Fibroblast of lung (primary cell): ENCODE data around the gene ALOX12. TPM values are rescaled to one million over a fixed set of nuclear protein-coding genes. Genes with fewer than 3 reads are reported as not detected.

Source experiments
- DNase-seq, 2 donors: peaks; one replicate each; pipeline versions ENCODE4 v3.0.0 to v3.0.0-alpha.2; 2010; ENCODE audit warnings: low read depth in 2 of 2
- H2AFZ ChIP-seq: 2 replicates; pipeline ENCODE4 v1.5.1; 2012; ENCODE audit warnings: low read length, control low read depth, inconsistent platforms
- H3K27ac ChIP-seq: 2 replicates; pipeline ENCODE4 v1.5.1; 2011; ENCODE audit warnings: low read length, control low read depth; ENCODE audit not compliant: insufficient read depth
- H3K27me3 ChIP-seq: 2 replicates; pipeline ENCODE4 v1.5.1; 2011; ENCODE audit warnings: mild to moderate bottlenecking, low read length; ENCODE audit not compliant: control insufficient read depth, insufficient read depth
- H3K36me3 ChIP-seq: 2 replicates; pipeline ENCODE4 v1.5.1; 2011; ENCODE audit warnings: low read length; ENCODE audit not compliant: control insufficient read depth, insufficient read depth
- H3K4me1 ChIP-seq: 2 replicates; pipeline ENCODE4 v1.5.1; 2011; ENCODE audit warnings: low read length; ENCODE audit not compliant: control insufficient read depth, insufficient read depth; ENCODE audit errors: extremely low read depth
- H3K4me2 ChIP-seq: 2 replicates; pipeline ENCODE4 v1.5.1; 2011; ENCODE audit warnings: low read length, control low read depth; ENCODE audit not compliant: insufficient read depth; ENCODE audit errors: extremely low read depth
- H3K4me3 ChIP-seq, 4 experiments: fragments of 200-600 bp in 1 of 4; sonication (generic) in 1 of 4; replicated peaks in 1 of 4; 2 replicates each; pipeline ENCODE4 v1.5.1; 2011 to 2016; ENCODE audit warnings: low read length in 4 of 4, low read depth in 3 of 4, mild to moderate bottlenecking in 3 of 4, control low read depth in 2 of 4, inconsistent platforms in 1 of 4, mixed read lengths in 1 of 4; ENCODE audit not compliant: insufficient read depth in 1 of 4; ENCODE audit errors: control extremely low read depth in 1 of 4
- H3K79me2 ChIP-seq: 2 replicates; pipeline ENCODE4 v1.5.1; 2012; ENCODE audit warnings: mild to moderate bottlenecking, low read length, inconsistent platforms; ENCODE audit not compliant: control insufficient read depth, insufficient read depth
- H3K9ac ChIP-seq: 2 replicates; pipeline ENCODE4 v1.5.1; 2011; ENCODE audit warnings: mild to moderate bottlenecking, low read length, control low read depth; ENCODE audit not compliant: insufficient read depth
- H3K9me3 ChIP-seq: 2 replicates; pipeline ENCODE4 v1.5.1; 2012; ENCODE audit warnings: low read depth, low read length; ENCODE audit not compliant: control insufficient read depth, insufficient read depth
- H4K20me1 ChIP-seq: 2 replicates; pipeline ENCODE4 v1.5.1; 2011; ENCODE audit warnings: low read length; ENCODE audit not compliant: control insufficient read depth, insufficient read depth; ENCODE audit errors: extremely low read depth
- EZH2 ChIP-seq: IDR thresholded peaks from 2 replicates; pipeline ENCODE4 v1.5.1; 2012; ENCODE audit warnings: low read length, control low read depth, mild to moderate bottlenecking; ENCODE audit errors: missing control alignments
- polyA plus RNA-seq, 2 donors: library from polyadenylated mRNA; depleted of rRNA in 1 of 2; stranded (reverse) in 1 of 2; unstranded in 1 of 2; fragments of >200 nt; gene quantifications; 2 replicates each; pipeline ENCODE4 v1.2.1, GENCODE V29; 2011 to 2012; ENCODE audit warnings: missing spikeins in 1 of 2
- total RNA-seq: library from RNA; depleted of rRNA; stranded (reverse); fragments of >200 nt; gene quantifications from 2 replicates; pipeline ENCODE4 v1.2.1, GENCODE V29; 2014
- TF ChIP-seq, protein P1 (sequence below), 2 donors: IDR thresholded peaks in 1 of 2; conservative IDR thresholded peaks in 1 of 2; 1 replicate in 1 of 2; 2 replicates in 1 of 2; pipeline ENCODE4 v1.5.1; 2011 to 2012; ENCODE audit warnings: low read length in 2 of 2, control low read depth in 1 of 2, inconsistent platforms in 1 of 2, low read depth in 1 of 2, mild to moderate bottlenecking in 1 of 2

Gene ALOX12
- total and polyA plus RNA-seq, 2 donors (not counting 1 experiment from before 2014, with no cell fraction given) = 0.06 to 0.17 TPM

DNA sequence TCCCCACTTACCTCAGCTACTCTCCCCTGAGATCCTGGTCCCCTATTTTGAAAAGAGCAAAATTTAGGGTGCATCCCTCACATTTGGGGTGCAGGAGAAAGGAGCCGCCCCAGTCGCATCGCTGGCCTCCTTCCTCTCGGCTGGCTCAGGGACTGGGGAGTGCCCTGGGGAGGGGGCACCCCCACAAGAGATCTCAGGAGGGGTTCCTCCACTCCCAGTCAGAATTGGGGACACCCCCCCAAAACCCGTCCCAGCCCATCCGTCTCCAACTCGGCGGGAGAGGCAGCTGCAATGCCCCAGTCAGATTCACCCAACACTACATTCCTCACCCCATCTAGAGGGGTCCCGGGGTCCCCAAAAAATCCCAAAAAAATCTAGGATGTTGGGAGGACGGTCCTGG, 23.5 kb downstream of the ALOX12 start:
- Histone ChIP-seq H3K4me2 (peak overlapping the region; percentile 86), H3K27me3 (no peaks in the 10 kb centered on the region), H3K4me1 (peaks cover 13% of the 10 kb centered on the region), H3K4me3 (peak overlapping the region in 3 of 4 experiments; percentile 2 to 60 (median 15)), H3K36me3 (peaks cover 2% of the 10 kb centered on the region), H3K9ac (peak overlapping the region; percentile 36), H3K27ac (peak overlapping the region; percentile 65), H3K79me2 (no peaks in the 10 kb centered on the region), H3K9me3 (no peaks in the 10 kb centered on the region), H2AFZ (peak overlapping the region; percentile 94), H4K20me1 (no peaks in the 10 kb centered on the region)
- TF ChIP-seq EZH2 = no peak
- TF ChIP-seq, protein P1, sequence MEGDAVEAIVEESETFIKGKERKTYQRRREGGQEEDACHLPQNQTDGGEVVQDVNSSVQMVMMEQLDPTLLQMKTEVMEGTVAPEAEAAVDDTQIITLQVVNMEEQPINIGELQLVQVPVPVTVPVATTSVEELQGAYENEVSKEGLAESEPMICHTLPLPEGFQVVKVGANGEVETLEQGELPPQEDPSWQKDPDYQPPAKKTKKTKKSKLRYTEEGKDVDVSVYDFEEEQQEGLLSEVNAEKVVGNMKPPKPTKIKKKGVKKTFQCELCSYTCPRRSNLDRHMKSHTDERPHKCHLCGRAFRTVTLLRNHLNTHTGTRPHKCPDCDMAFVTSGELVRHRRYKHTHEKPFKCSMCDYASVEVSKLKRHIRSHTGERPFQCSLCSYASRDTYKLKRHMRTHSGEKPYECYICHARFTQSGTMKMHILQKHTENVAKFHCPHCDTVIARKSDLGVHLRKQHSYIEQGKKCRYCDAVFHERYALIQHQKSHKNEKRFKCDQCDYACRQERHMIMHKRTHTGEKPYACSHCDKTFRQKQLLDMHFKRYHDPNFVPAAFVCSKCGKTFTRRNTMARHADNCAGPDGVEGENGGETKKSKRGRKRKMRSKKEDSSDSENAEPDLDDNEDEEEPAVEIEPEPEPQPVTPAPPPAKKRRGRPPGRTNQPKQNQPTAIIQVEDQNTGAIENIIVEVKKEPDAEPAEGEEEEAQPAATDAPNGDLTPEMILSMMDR (conservative IDR thresholded peaks at IDR 0.05 in 1 of 2, IDR thresholded peaks at IDR 0.05 in 1 of 2; ENCODE audit: low read depth in 1 of 2, low read length in 2 of 2) = no peak
- no peak for DNase-seq

DNA sequence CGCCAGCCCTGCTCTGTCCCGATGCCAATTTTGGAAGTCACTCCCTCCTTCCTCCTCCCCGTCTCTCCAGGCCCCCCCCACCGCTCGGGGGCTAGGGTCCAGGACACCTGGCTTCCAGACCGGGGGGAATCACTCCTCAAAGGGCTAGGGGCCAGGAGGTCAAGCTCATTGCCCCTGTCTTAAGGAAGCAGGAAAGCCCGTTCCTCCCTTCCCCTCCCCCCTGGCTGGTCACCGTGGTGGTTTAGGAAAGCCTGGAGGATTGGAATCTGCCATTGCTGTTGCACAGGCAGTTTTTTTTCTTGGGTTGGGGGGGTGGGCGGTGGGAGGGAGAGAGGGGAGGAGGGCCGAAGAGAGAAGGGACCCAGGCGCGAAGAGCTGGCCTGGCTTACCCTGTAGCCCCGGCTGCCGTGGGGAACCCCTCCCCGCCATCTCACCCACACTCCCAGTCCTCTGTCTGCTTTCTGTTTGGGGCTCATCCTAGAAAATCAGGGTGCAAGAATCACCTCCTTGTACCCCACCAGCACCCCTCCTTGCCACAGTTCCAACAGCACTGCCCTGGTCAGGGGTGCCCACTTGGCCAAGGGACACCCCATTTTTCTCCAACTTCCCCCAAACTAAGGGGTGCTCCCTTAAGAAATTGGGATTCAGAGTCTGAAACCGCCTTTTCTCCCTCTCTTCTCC, 24.1 kb downstream of the ALOX12 start:
- Histone ChIP-seq H3K36me3 (peaks cover 2% of the 10 kb centered on the region), H3K4me3 (peak overlapping the region in 3 of 4 experiments; percentile 21 to 60 (median 56)), H2AFZ (peak overlapping the region; percentile 94), H3K4me1 (peaks cover 13% of the 10 kb centered on the region), H4K20me1 (no peaks in the 10 kb centered on the region), H3K9ac (peak overlapping the region; percentile 36), H3K4me2 (peak overlapping the region; percentile 86), H3K9me3 (no peaks in the 10 kb centered on the region), H3K27ac (peak overlapping the region; percentile 65), H3K79me2 (no peaks in the 10 kb centered on the region), H3K27me3 (no peaks in the 10 kb centered on the region)
- no peak for TF ChIP-seq EZH2
- TF ChIP-seq, protein P1 (conservative IDR thresholded peaks at IDR 0.05 in 1 of 2, IDR thresholded peaks at IDR 0.05 in 1 of 2; ENCODE audit: low read depth in 1 of 2, low read length in 2 of 2) = no peak
- peak; percentile 50 to 65 for DNase-seq

DNA sequence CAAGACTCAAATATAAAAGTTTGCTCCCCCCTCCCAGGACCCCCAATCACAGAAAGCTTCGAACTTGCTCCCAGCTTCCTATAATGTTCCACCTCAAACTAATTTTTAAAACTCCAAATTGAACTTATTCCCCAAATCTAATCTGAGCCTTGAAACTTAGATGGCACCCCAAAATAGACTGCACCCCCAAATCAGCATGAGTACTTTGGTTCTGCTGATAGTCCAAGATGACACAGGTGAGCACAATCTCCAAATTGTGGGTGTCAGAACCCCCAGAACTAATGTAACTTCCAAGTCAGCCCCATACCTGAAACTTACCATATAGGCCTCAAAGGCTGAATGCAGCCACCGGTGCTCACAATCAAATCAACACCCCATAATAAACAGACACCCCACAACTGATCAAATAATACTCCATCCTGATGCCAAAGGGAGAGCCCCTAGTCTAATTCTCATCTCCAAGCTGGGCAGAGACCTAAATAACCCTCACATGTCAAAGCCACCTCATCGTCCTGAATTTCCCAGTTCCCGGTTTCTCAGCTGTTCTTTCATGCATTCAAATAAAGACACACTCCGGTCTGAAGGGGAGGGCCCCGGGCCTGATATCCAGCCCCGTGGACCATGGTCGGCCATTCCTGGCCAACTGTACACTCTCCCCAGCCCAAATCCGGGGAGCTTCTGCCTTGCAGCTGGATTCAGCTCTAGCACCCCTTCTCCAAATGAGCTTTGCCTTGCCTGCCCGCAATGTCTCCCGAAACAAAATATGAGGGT, 25.2 kb downstream of the ALOX12 start:
- no peak for DNase-seq
- no peaks in the 10 kb centered on the region for H3K79me2 ChIP-seq
- peaks cover 2% of the 10 kb centered on the region for H3K36me3 ChIP-seq
- peak overlapping the region; percentile 17 for H3K4me2 ChIP-seq
- no peak overlapping the region for H3K9ac ChIP-seq
- H3K27me3 ChIP-seq = no peaks in the 10 kb centered on the region
- TF ChIP-seq, protein P1 (conservative IDR thresholded peaks at IDR 0.05 in 1 of 2, IDR thresholded peaks at IDR 0.05 in 1 of 2; ENCODE audit: low read depth in 1 of 2, low read length in 2 of 2) = no peak
- no peak for TF ChIP-seq EZH2
- no peaks in the 10 kb centered on the region for H4K20me1 ChIP-seq
- H2AFZ ChIP-seq = peak overlapping the region; percentile 69
- H3K9me3 ChIP-seq = no peaks in the 10 kb centered on the region
- H3K27ac ChIP-seq = no peak overlapping the region
- peaks cover 8% of the 10 kb centered on the region for H3K4me1 ChIP-seq
- H3K4me3 ChIP-seq = no peak overlapping the region
